ENCODE data around the gene TRABD2B. TPM values are rescaled to one million over a fixed set of nuclear protein-coding genes. Genes with fewer than 3 reads are reported as not detected.
A peak's percentile ranks its signal among the peaks of the same experiment; 100 is the strongest.

Gene TRABD2B
- polyA plus RNA-seq, 4 donors = under 0.01 to 2.6 (median 2.2) TPM; not detected in 1

- H3K27ac ChIP-seq (ENCODE audit: low read depth in 1 of 3, low read length in 2 of 3) = no peak overlapping the region
Observed at GRCh38 chr1:47830021-47830420, 167.2 kb downstream of the TRABD2B start.

GRCh38 chr1:47828978-47829377 is 168.2 kb downstream of the TRABD2B start:
- no peaks in the 10 kb centered on the region for H3K27me3 ChIP-seq (ENCODE audit: control insufficient read depth in 3 of 3, insufficient read depth in 3 of 3, low read length in 3 of 3)
- H3K4me1 ChIP-seq (ENCODE audit: control insufficient read depth in 3 of 3, insufficient read depth in 2 of 3, low read depth in 1 of 3, low read length in 2 of 3) = peaks cover 2 to 13% (median 4%) of the 10 kb centered on the region in 3 donors
- H3K9me3 ChIP-seq (ENCODE audit: control insufficient read depth in 2 of 2, insufficient read depth in 1 of 2, low read depth in 1 of 2, low read length in 1 of 2) = no peaks in the 10 kb centered on the region
- 72 to 88% (median 83%) methylated on average over 2 of the region's 2 CpGs for WGBS, 3 donors
- FAIRE-seq (no peak), DNase-seq (no peak)
- no peak overlapping the region for H3K4me3 ChIP-seq (ENCODE audit: low read depth in 1 of 3, low read length in 3 of 3)
- H3K36me3 ChIP-seq (ENCODE audit: control insufficient read depth in 3 of 3, insufficient read depth in 2 of 3, low read depth in 1 of 3, low read length in 3 of 3) = peaks cover 0 to 5% (median 0%) of the 10 kb centered on the region in 3 donors
- H3K27ac ChIP-seq (ENCODE audit: low read depth in 1 of 3, low read length in 2 of 3) = no peak overlapping the region

More at GRCh38 chr1:47830021-47830420, 167.2 kb downstream of the TRABD2B start:
- Histone ChIP-seq H3K4me3 (ENCODE audit: low read depth in 1 of 3, low read length in 3 of 3) (no peak overlapping the region), H3K4me1 (ENCODE audit: control insufficient read depth in 3 of 3, insufficient read depth in 2 of 3, low read depth in 1 of 3, low read length in 2 of 3) (peaks cover 2 to 7% (median 2%) of the 10 kb centered on the region in 3 donors), H3K9me3 (ENCODE audit: control insufficient read depth in 2 of 2, insufficient read depth in 1 of 2, low read depth in 1 of 2, low read length in 1 of 2) (peaks cover 0 to 3% of the 10 kb centered on the region in 2 donors), H3K36me3 (ENCODE audit: control insufficient read depth in 3 of 3, insufficient read depth in 2 of 3, low read depth in 1 of 3, low read length in 3 of 3) (peaks cover 0 to 5% (median 0%) of the 10 kb centered on the region in 3 donors), H3K27me3 (ENCODE audit: control insufficient read depth in 3 of 3, insufficient read depth in 3 of 3, low read length in 3 of 3) (no peaks in the 10 kb centered on the region)
- no peak for FAIRE-seq
- no peak for DNase-seq
- 67 to 75% (median 71%) methylated on average over 4 of the region's 4 CpGs for WGBS, 3 donors

- no peak for DNase-seq
- no peaks in the 10 kb centered on the region for H3K9me3 ChIP-seq (ENCODE audit: control insufficient read depth in 2 of 2, insufficient read depth in 1 of 2, low read depth in 1 of 2, low read length in 1 of 2)
- WGBS, 3 donors = 72 to 92% (median 88%) methylated on average over 6 of the region's 6 CpGs
Observed at GRCh38 chr1:47827109-47827508, 170.1 kb downstream of the TRABD2B start.

GRCh38 chr1:47824716-47825115 is 172.5 kb downstream of the TRABD2B start:
- peak; percentile 30 to 46 for DNase-seq
- no peak overlapping the region for H3K27ac ChIP-seq (ENCODE audit: low read depth in 1 of 3, low read length in 2 of 3)
- peaks cover 0 to 18% (median 1%) of the 10 kb centered on the region in 3 donors for H3K4me1 ChIP-seq (ENCODE audit: control insufficient read depth in 3 of 3, insufficient read depth in 2 of 3, low read depth in 1 of 3, low read length in 2 of 3)
- 53 to 60% (median 55%) methylated on average over 8 of the region's 8 CpGs for WGBS, 3 donors
- no peaks in the 10 kb centered on the region for H3K9me3 ChIP-seq (ENCODE audit: control insufficient read depth in 2 of 2, insufficient read depth in 1 of 2, low read depth in 1 of 2, low read length in 1 of 2)
- peaks cover 0 to 15% (median 0%) of the 10 kb centered on the region in 3 donors for H3K36me3 ChIP-seq (ENCODE audit: control insufficient read depth in 3 of 3, insufficient read depth in 2 of 3, low read depth in 1 of 3, low read length in 3 of 3)
- H3K27me3 ChIP-seq (ENCODE audit: control insufficient read depth in 3 of 3, insufficient read depth in 3 of 3, low read length in 3 of 3) = no peaks in the 10 kb centered on the region
- no peak for FAIRE-seq
- no peak overlapping the region for H3K4me3 ChIP-seq (ENCODE audit: low read depth in 1 of 3, low read length in 3 of 3)

More at GRCh38 chr1:47827109-47827508, 170.1 kb downstream of the TRABD2B start:
- Histone ChIP-seq H3K36me3 (ENCODE audit: control insufficient read depth in 3 of 3, insufficient read depth in 2 of 3, low read depth in 1 of 3, low read length in 3 of 3) (peaks cover 0 to 12% (median 0%) of the 10 kb centered on the region in 3 donors), H3K4me1 (ENCODE audit: control insufficient read depth in 3 of 3, insufficient read depth in 2 of 3, low read depth in 1 of 3, low read length in 2 of 3) (peaks cover 2 to 16% (median 4%) of the 10 kb centered on the region in 3 donors), H3K4me3 (ENCODE audit: low read depth in 1 of 3, low read length in 3 of 3) (no peak overlapping the region), H3K27ac (ENCODE audit: low read depth in 1 of 3, low read length in 2 of 3) (no peak overlapping the region), H3K27me3 (ENCODE audit: control insufficient read depth in 3 of 3, insufficient read depth in 3 of 3, low read length in 3 of 3) (no peaks in the 10 kb centered on the region)
- no peak for FAIRE-seq

- H3K9me3 ChIP-seq (ENCODE audit: control insufficient read depth in 2 of 2, insufficient read depth in 1 of 2, low read depth in 1 of 2, low read length in 1 of 2) = no peaks in the 10 kb centered on the region
- H3K4me3 ChIP-seq (ENCODE audit: low read depth in 1 of 3, low read length in 3 of 3) = no peak overlapping the region
- 87 to 95% (median 88%) methylated on average over 3 of the region's 3 CpGs for WGBS, 3 donors
- no peaks in the 10 kb centered on the region for H3K27me3 ChIP-seq (ENCODE audit: control insufficient read depth in 3 of 3, insufficient read depth in 3 of 3, low read length in 3 of 3)
- FAIRE-seq (no peak), DNase-seq (no peak)
- H3K36me3 ChIP-seq (ENCODE audit: control insufficient read depth in 3 of 3, insufficient read depth in 2 of 3, low read depth in 1 of 3, low read length in 3 of 3) = peaks cover 0 to 15% (median 0%) of the 10 kb centered on the region in 3 donors
- H3K4me1 ChIP-seq (ENCODE audit: control insufficient read depth in 3 of 3, insufficient read depth in 2 of 3, low read depth in 1 of 3, low read length in 2 of 3) = peaks cover 0 to 18% (median 1%) of the 10 kb centered on the region in 3 donors
- H3K27ac ChIP-seq (ENCODE audit: low read depth in 1 of 3, low read length in 2 of 3) = no peak overlapping the region
Observed at GRCh38 chr1:47824297-47824696, 172.9 kb downstream of the TRABD2B start.

GRCh38 chr1:47823040-47823808 is 174.0 kb downstream of the TRABD2B start:
- Histone ChIP-seq H3K27me3 (ENCODE audit: control insufficient read depth in 3 of 3, insufficient read depth in 3 of 3, low read length in 3 of 3) (no peaks in the 10 kb centered on the region), H3K27ac (ENCODE audit: low read depth in 1 of 3, low read length in 2 of 3) (no peak overlapping the region), H3K4me1 (ENCODE audit: control insufficient read depth in 3 of 3, insufficient read depth in 2 of 3, low read depth in 1 of 3, low read length in 2 of 3) (peaks cover 0 to 18% (median 1%) of the 10 kb centered on the region in 3 donors), H3K4me3 (ENCODE audit: low read depth in 1 of 3, low read length in 3 of 3) (no peak overlapping the region), H3K9me3 (ENCODE audit: control insufficient read depth in 2 of 2, insufficient read depth in 1 of 2, low read depth in 1 of 2, low read length in 1 of 2) (no peaks in the 10 kb centered on the region), H3K36me3 (ENCODE audit: control insufficient read depth in 3 of 3, insufficient read depth in 2 of 3, low read depth in 1 of 3, low read length in 3 of 3) (peaks cover 0 to 14% (median 0%) of the 10 kb centered on the region in 3 donors)
- FAIRE-seq (no peak), DNase-seq (no peak)
- WGBS, 3 donors = 70 to 84% (median 79%) methylated on average over 9 of the region's 9 CpGs

GRCh38 chr1:47821760-47822159 is 175.4 kb downstream of the TRABD2B start:
- FAIRE-seq (no peak), DNase-seq (no peak)
- Histone ChIP-seq H3K4me3 (ENCODE audit: low read depth in 1 of 3, low read length in 3 of 3) (no peak overlapping the region), H3K9me3 (ENCODE audit: control insufficient read depth in 2 of 2, insufficient read depth in 1 of 2, low read depth in 1 of 2, low read length in 1 of 2) (no peaks in the 10 kb centered on the region), H3K27me3 (ENCODE audit: control insufficient read depth in 3 of 3, insufficient read depth in 3 of 3, low read length in 3 of 3) (no peaks in the 10 kb centered on the region), H3K4me1 (ENCODE audit: control insufficient read depth in 3 of 3, insufficient read depth in 2 of 3, low read depth in 1 of 3, low read length in 2 of 3) (peaks cover 0 to 11% (median 1%) of the 10 kb centered on the region in 3 donors), H3K36me3 (ENCODE audit: control insufficient read depth in 3 of 3, insufficient read depth in 2 of 3, low read depth in 1 of 3, low read length in 3 of 3) (peaks cover 0 to 14% (median 0%) of the 10 kb centered on the region in 3 donors), H3K27ac (ENCODE audit: low read depth in 1 of 3, low read length in 2 of 3) (no peak overlapping the region)
- 63 to 79% (median 74%) methylated on average over 5 of the region's 5 CpGs for WGBS, 3 donors

- Histone ChIP-seq H3K36me3 (ENCODE audit: control insufficient read depth in 3 of 3, insufficient read depth in 2 of 3, low read depth in 1 of 3, low read length in 3 of 3) (peaks cover 0 to 14% (median 0%) of the 10 kb centered on the region in 3 donors), H3K4me1 (ENCODE audit: control insufficient read depth in 3 of 3, insufficient read depth in 2 of 3, low read depth in 1 of 3, low read length in 2 of 3) (peaks cover 0 to 6% (median 0%) of the 10 kb centered on the region in 3 donors), H3K4me3 (ENCODE audit: low read depth in 1 of 3, low read length in 3 of 3) (no peak overlapping the region), H3K27me3 (ENCODE audit: control insufficient read depth in 3 of 3, insufficient read depth in 3 of 3, low read length in 3 of 3) (no peaks in the 10 kb centered on the region), H3K9me3 (ENCODE audit: control insufficient read depth in 2 of 2, insufficient read depth in 1 of 2, low read depth in 1 of 2, low read length in 1 of 2) (no peaks in the 10 kb centered on the region), H3K27ac (ENCODE audit: low read depth in 1 of 3, low read length in 2 of 3) (no peak overlapping the region)
- no peak for FAIRE-seq
- 78 to 83% (median 81%) methylated on average over 9 of the region's 9 CpGs for WGBS, 3 donors
- peak in 1 of 2 donors; percentile 57 for DNase-seq
Observed at GRCh38 chr1:47819574-47819888, 177.7 kb downstream of the TRABD2B start.

All from small intestine (tissue), 7 donors.